ENCODE results near the gene C19orf38.

- TF ChIP-seq SMC3 (IDR thresholded peaks at IDR 0.05; ENCODE audit: low read depth, low read length) (no peak), CTCF (conservative IDR thresholded peaks at IDR 0.05; ENCODE audit: low read depth, low read length) (no peak), RCOR1 (IDR thresholded peaks at IDR 0.05; ENCODE audit: insufficient replicate concordance, low read length) (no peak), CEBPB (IDR thresholded peaks at IDR 0.05; ENCODE audit: low read depth, low read length) (no peak)
- TF ChIP-seq, protein P1, sequence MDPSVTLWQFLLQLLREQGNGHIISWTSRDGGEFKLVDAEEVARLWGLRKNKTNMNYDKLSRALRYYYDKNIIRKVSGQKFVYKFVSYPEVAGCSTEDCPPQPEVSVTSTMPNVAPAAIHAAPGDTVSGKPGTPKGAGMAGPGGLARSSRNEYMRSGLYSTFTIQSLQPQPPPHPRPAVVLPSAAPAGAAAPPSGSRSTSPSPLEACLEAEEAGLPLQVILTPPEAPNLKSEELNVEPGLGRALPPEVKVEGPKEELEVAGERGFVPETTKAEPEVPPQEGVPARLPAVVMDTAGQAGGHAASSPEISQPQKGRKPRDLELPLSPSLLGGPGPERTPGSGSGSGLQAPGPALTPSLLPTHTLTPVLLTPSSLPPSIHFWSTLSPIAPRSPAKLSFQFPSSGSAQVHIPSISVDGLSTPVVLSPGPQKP (IDR thresholded peaks at IDR 0.05; ENCODE audit: borderline replicate concordance, low read depth, low read length) = no peak
Observed at GRCh38 chr19:10863107-10863717, 15.0 kb downstream of the C19orf38 start.

All from IMR-90 (cell line).